Caco-2 (cell line): ENCODE measurements around the gene TCEAL7. TPM values are rescaled to one million over a fixed set of nuclear protein-coding genes. Genes with fewer than 3 reads are reported as not detected.

Experiments
- BruUV-seq: library from RNA; stranded (reverse); fragments of 400-500 nt; replicated peaks from 2 replicates; lab custom pipeline; 2021; lab: Mats Ljungman, UMichigan
- CTCF ChIA-PET: fragments of 300-600 bp; sonication (Branson Sonifier 250); formaldehyde crosslinking; loops from one replicate; lab custom pipeline; 2022; ENCODE audit warnings: antibody characterized with exemption; lab: Charles Lee
- POLR2A ChIA-PET: fragments of 300-600 bp; sonication (Branson Sonifier 250); formaldehyde crosslinking; loops from one replicate; lab custom pipeline; 2022; ENCODE audit warnings: antibody characterized with exemption; lab: Charles Lee
- DNase-seq, 2 experiments: peaks; one replicate each; pipeline versions ENCODE4 v3.0.0 to v3.0.0-alpha.2; 2020 to 2022
- H3K27me3 ChIP-seq: replicated peaks from 2 replicates; pipeline ENCODE4 v1.6.0; 2011; ENCODE audit warnings: low read length; ENCODE audit not compliant: control insufficient read depth, insufficient read depth
- H3K36me3 ChIP-seq: 2 replicates; pipeline ENCODE4 v1.5.1; 2011; ENCODE audit warnings: low read length; ENCODE audit not compliant: control insufficient read depth, insufficient read depth
- H3K4me1 ChIP-seq: fragments of 250-450 bp; sonication (Bioruptor Pico); 2 replicates; pipeline ENCODE4 v1.5.1; 2020; ENCODE audit warnings: mild to moderate bottlenecking
- H3K4me3 ChIP-seq: 2 replicates; pipeline ENCODE4 v1.5.1; 2011; ENCODE audit warnings: low read depth, mild to moderate bottlenecking, control low read depth, low read length
- H3K9me3 ChIP-seq: fragments of 250-450 bp; sonication (Bioruptor Pico); 2 replicates; pipeline ENCODE4 v1.5.1; 2020; ENCODE audit warnings: mild to moderate bottlenecking, moderate library complexity
- H3K27ac Mint-ChIP-seq: one replicate; pipeline ENCODE4 v1.8.0; 2022; ENCODE audit warnings: mixed read lengths; ENCODE audit not compliant: unreplicated experiment
- H3K27me3 Mint-ChIP-seq: one replicate; pipeline ENCODE4 v1.8.0; 2022; ENCODE audit warnings: mixed read lengths; ENCODE audit not compliant: insufficient read depth, unreplicated experiment
- H3K36me3 Mint-ChIP-seq: one replicate; pipeline ENCODE4 v1.8.0; 2022; ENCODE audit warnings: mild to moderate bottlenecking, mixed read lengths; ENCODE audit not compliant: insufficient read depth, unreplicated experiment
- H3K4me1 Mint-ChIP-seq: one replicate; pipeline ENCODE4 v1.8.0; 2022; ENCODE audit warnings: low read depth, mixed read lengths; ENCODE audit not compliant: unreplicated experiment
- H3K4me3 Mint-ChIP-seq: one replicate; pipeline ENCODE4 v1.8.0; 2022; ENCODE audit warnings: mild to moderate bottlenecking, moderate library complexity, mixed read lengths; ENCODE audit not compliant: unreplicated experiment
- H3K9me3 Mint-ChIP-seq: one replicate; pipeline ENCODE4 v1.8.0; 2022; ENCODE audit warnings: mixed read lengths; ENCODE audit not compliant: unreplicated experiment
- intact Hi-C: fragments of 100-400 bp; cut with micrococcal nuclease; formaldehyde crosslinking; loops from one replicate; pipeline ENCODE4 v1.10.0; 2022; ENCODE audit not compliant: unreplicated experiment
- total RNA-seq: library from RNA; stranded (reverse); gene quantifications from 2 replicates; pipeline ENCODE4 v1.2.3, GENCODE V29; 2022
- TF ChIP-seq, protein P1 (sequence below), 2 experiments: fragments of 200-600 bp in 1 of 2; IDR thresholded peaks; 1 replicate in 1 of 2; 2 replicates in 1 of 2; pipeline versions ENCODE4 v1.5.1 to v1.8.0; 2011 to 2022; ENCODE audit warnings: antibody characterized with exemption in 1 of 2, control low read depth in 1 of 2, inconsistent platforms in 1 of 2, low read depth in 1 of 2, low read length in 1 of 2, mild to moderate bottlenecking in 1 of 2, moderate library complexity in 1 of 2; ENCODE audit not compliant: insufficient read depth in 1 of 2, severe bottlenecking in 1 of 2, unreplicated experiment in 1 of 2

TCEAL7 gene
- total RNA-seq, 1 experiment from 2014 or later, result not detected

DNA sequence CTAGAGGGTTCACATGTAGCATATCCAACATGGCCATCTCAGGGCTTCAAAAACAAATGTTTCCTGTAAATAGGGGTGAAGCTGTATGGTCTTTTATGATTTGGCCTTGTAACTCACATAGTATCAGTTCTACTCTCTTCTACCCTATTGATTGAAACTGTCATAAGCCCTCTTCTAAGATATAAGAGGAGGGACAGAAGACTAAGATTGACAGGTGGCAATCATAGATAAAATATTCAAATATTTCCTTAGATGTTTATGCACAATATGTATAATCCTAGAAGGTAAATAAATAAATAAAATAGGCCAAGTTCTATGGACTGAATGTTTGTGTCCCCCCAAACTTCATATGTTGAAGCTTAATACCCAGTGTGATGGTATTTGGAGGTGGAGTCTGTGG, 39.4 kb downstream of the TCEAL7 start:
- Histone ChIP-seq H3K4me1 (peaks cover 11% of the 10 kb centered on the region; the same call in 1 of the 2 replicates), H3K9me3 (no peaks in the 10 kb centered on the region), H3K36me3 (no peaks in the 10 kb centered on the region), H3K4me3 (no peak overlapping the region), H3K27me3 (no peaks in the 10 kb centered on the region)
- intact Hi-C loops, result no loop called here
- ChIA-PET CTCF (no interaction called here), POLR2A (no interaction called here)
- peaks cover 29% of the 10 kb centered on the region for H3K4me1 Mint-ChIP-seq
- no peaks in the 10 kb centered on the region for H3K9me3 Mint-ChIP-seq
- no peak overlapping the region for H3K27ac Mint-ChIP-seq
- no peaks in the 10 kb centered on the region for H3K36me3 Mint-ChIP-seq
- no TSS peak for BruUV-seq
- H3K4me3 Mint-ChIP-seq, result no peak overlapping the region
- H3K27me3 Mint-ChIP-seq, result no peaks in the 10 kb centered on the region
- TF ChIP-seq, protein P1, sequence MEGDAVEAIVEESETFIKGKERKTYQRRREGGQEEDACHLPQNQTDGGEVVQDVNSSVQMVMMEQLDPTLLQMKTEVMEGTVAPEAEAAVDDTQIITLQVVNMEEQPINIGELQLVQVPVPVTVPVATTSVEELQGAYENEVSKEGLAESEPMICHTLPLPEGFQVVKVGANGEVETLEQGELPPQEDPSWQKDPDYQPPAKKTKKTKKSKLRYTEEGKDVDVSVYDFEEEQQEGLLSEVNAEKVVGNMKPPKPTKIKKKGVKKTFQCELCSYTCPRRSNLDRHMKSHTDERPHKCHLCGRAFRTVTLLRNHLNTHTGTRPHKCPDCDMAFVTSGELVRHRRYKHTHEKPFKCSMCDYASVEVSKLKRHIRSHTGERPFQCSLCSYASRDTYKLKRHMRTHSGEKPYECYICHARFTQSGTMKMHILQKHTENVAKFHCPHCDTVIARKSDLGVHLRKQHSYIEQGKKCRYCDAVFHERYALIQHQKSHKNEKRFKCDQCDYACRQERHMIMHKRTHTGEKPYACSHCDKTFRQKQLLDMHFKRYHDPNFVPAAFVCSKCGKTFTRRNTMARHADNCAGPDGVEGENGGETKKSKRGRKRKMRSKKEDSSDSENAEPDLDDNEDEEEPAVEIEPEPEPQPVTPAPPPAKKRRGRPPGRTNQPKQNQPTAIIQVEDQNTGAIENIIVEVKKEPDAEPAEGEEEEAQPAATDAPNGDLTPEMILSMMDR (IDR thresholded peaks at IDR 0.05; ENCODE audit: insufficient read depth in 1 of 2, low read depth in 1 of 2, low read length in 1 of 2, severe bottlenecking in 1 of 2, unreplicated experiment in 1 of 2), result no peak
- no peak for DNase-seq

DNA sequence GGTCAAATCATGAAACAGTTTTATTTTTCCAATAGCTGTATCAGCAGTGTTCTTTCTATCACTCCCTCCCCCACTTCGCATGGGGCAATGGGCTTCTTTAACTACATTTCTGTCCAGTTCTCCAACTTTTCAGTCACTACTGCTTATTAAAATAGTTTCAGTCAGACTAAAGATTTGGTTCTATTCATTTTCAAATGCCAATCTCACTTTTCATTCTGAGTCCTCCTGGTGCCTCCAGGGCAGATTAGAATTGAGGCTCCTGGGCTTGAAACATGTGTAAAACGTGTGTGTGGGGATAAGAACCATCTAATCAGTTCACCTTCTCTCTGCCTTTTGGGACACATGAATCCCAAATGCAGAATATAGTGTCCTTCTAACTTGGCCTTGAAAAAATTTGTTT, 42.8 kb downstream of the TCEAL7 start:
- no TSS peak for BruUV-seq
- CTCF ChIA-PET, result no interaction called here
- no peaks in the 10 kb centered on the region for H3K27me3 Mint-ChIP-seq
- peaks cover 11% of the 10 kb centered on the region for H3K4me1 Mint-ChIP-seq
- no peak overlapping the region for H3K27ac Mint-ChIP-seq
- no peaks in the 10 kb centered on the region for H3K9me3 ChIP-seq
- H3K4me1 ChIP-seq, result peaks cover 2% of the 10 kb centered on the region; the same call in 1 of the 2 replicates
- no peak overlapping the region for H3K4me3 Mint-ChIP-seq
- TF ChIP-seq, protein P1 (IDR thresholded peaks at IDR 0.05; ENCODE audit: insufficient read depth in 1 of 2, low read depth in 1 of 2, low read length in 1 of 2, severe bottlenecking in 1 of 2, unreplicated experiment in 1 of 2), result no peak
- intact Hi-C loops, result no loop called here
- peaks cover 19% of the 10 kb centered on the region for H3K36me3 Mint-ChIP-seq
- no peak overlapping the region for H3K4me3 ChIP-seq
- no peaks in the 10 kb centered on the region for H3K27me3 ChIP-seq
- POLR2A ChIA-PET, result no interaction called here
- H3K9me3 Mint-ChIP-seq, result no peaks in the 10 kb centered on the region
- H3K36me3 ChIP-seq, result no peaks in the 10 kb centered on the region
- DNase-seq, result no peak

DNA sequence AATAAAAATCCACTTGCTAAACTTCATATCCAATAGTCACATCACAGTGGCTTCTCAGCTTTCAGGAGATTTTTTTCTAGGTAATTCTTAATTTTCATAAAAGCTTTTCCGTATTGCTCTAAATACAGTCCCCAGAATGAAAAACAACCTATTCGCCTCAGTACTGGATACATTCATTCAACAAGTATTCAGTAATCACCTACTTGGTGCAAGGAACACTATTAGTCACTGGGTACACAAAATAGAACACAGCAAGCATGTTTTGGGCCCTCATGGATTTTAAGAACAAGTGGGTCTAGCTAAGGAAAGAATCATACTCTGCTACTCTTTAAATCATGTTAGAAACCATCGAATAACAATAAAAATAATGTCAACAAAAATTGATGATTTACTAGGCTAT, 43.5 kb downstream of the TCEAL7 start:
- ChIA-PET CTCF (no interaction called here), POLR2A (no interaction called here)
- Mint-ChIP-seq H3K27me3 (no peaks in the 10 kb centered on the region), H3K4me3 (no peak overlapping the region), H3K9me3 (no peaks in the 10 kb centered on the region), H3K4me1 (peaks cover 9% of the 10 kb centered on the region), H3K27ac (no peak overlapping the region), H3K36me3 (peaks cover 22% of the 10 kb centered on the region)
- BruUV-seq, result no TSS peak
- Histone ChIP-seq H3K4me3 (no peak overlapping the region), H3K4me1 (no peaks in the 10 kb centered on the region), H3K36me3 (no peaks in the 10 kb centered on the region), H3K27me3 (no peaks in the 10 kb centered on the region), H3K9me3 (no peaks in the 10 kb centered on the region)
- intact Hi-C loops, result no loop called here
- TF ChIP-seq, protein P1 (IDR thresholded peaks at IDR 0.05; ENCODE audit: insufficient read depth in 1 of 2, low read depth in 1 of 2, low read length in 1 of 2, severe bottlenecking in 1 of 2, unreplicated experiment in 1 of 2), result no peak
- DNase-seq, result no peak
